IPS-18a (cell line): Measurements from ENCODE around the gene MFF.

Experiments used
- H3K27ac ChIP-seq: one replicate; pipeline ENCODE4 v1.5.1; 2013; ENCODE audit warnings: low read length
- H3K27me3 ChIP-seq: one replicate; pipeline ENCODE4 v1.6.1; 2013; ENCODE audit warnings: mild to moderate bottlenecking, low read length; ENCODE audit not compliant: control insufficient read depth, insufficient read depth
- H3K36me3 ChIP-seq: one replicate; pipeline ENCODE4 v1.6.1; 2013; ENCODE audit warnings: low read depth, low read length; ENCODE audit not compliant: control insufficient read depth
- H3K4me1 ChIP-seq: one replicate; pipeline ENCODE4 v1.6.1; 2013; ENCODE audit warnings: low read depth, low read length; ENCODE audit not compliant: control insufficient read depth
- H3K4me3 ChIP-seq: one replicate; pipeline ENCODE4 v1.5.1; 2013; ENCODE audit warnings: low read length
- H3K9ac ChIP-seq: one replicate; pipeline ENCODE4 v1.6.1; 2013; ENCODE audit warnings: mild to moderate bottlenecking, low read length, moderate library complexity
- H3K9me3 ChIP-seq: one replicate; pipeline ENCODE4 v1.6.1; 2013; ENCODE audit warnings: low read depth, low read length; ENCODE audit not compliant: control insufficient read depth

The MFF gene

DNA sequence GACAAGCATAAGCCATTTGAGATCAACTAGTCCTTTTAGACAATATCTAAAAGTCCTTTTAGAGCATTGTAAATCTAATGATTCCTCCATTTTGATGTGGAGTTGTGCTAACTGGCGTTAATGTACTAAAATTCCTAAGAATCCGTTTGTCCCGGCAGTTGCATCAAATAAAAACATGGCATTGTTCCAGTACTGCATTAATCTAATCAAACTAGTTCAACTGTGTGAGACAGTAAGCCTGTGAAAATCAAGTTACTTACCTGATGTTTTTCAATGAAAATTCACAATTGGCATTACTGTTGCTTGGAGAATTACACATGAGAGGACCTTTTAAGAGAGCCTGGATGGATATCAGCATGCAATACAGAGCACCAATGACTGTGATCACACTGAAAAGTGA, 40.8 kb downstream of the MFF start:
- no peak overlapping the region for H3K4me3 ChIP-seq
- no peak overlapping the region for H3K27ac ChIP-seq
- H3K9ac ChIP-seq, result no peak overlapping the region
- peaks cover under 1% of the 10 kb centered on the region for H3K36me3 ChIP-seq
- no peaks in the 10 kb centered on the region for H3K27me3 ChIP-seq
- no peaks in the 10 kb centered on the region for H3K9me3 ChIP-seq
- H3K4me1 ChIP-seq, result no peaks in the 10 kb centered on the region

GRCh38 chr2:227366769-227367426, 41.8 kb downstream of the MFF start:
- Histone ChIP-seq H3K9me3 (no peaks in the 10 kb centered on the region), H3K27me3 (no peaks in the 10 kb centered on the region), H3K4me1 (no peaks in the 10 kb centered on the region), H3K4me3 (no peak overlapping the region), H3K9ac (no peak overlapping the region), H3K27ac (no peak overlapping the region), H3K36me3 (no peaks in the 10 kb centered on the region)

DNA sequence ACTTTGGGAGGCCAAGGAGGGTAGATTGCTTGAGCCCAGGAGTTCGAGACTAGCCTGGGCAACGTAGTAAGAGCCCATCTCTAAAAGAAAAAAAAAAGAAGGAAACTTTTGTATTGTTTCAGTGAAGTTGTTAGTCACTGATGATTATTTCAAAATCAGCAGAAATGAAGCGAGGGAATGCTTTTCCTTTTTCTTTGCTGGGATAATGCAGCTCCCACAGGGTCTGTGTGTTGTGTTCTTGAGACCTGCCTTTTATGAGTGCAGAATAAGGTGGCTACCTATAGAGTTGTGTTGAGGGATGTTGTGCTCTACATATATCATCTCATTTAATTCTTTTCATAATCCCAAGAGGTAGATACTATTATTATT, 42.4 kb downstream of the MFF start:
- no peaks in the 10 kb centered on the region for H3K9me3 ChIP-seq
- H3K4me3 ChIP-seq, result no peak overlapping the region
- H3K27ac ChIP-seq, result no peak overlapping the region
- H3K9ac ChIP-seq, result no peak overlapping the region
- H3K4me1 ChIP-seq, result no peaks in the 10 kb centered on the region
- H3K36me3 ChIP-seq, result no peaks in the 10 kb centered on the region
- no peaks in the 10 kb centered on the region for H3K27me3 ChIP-seq

- Histone ChIP-seq H3K27ac (no peak overlapping the region), H3K27me3 (no peaks in the 10 kb centered on the region), H3K4me1 (no peaks in the 10 kb centered on the region), H3K4me3 (no peak overlapping the region), H3K9me3 (no peaks in the 10 kb centered on the region), H3K36me3 (no peaks in the 10 kb centered on the region), H3K9ac (no peak overlapping the region)
Observed at GRCh38 chr2:227368574-227368973, 43.5 kb downstream of the MFF start.

GRCh38 chr2:227370092-227370491, 45.0 kb downstream of the MFF start:
- Histone ChIP-seq H3K27me3 (no peaks in the 10 kb centered on the region), H3K9ac (no peak overlapping the region), H3K27ac (no peak overlapping the region), H3K4me1 (no peaks in the 10 kb centered on the region), H3K4me3 (no peak overlapping the region), H3K36me3 (no peaks in the 10 kb centered on the region), H3K9me3 (no peaks in the 10 kb centered on the region)

DNA sequence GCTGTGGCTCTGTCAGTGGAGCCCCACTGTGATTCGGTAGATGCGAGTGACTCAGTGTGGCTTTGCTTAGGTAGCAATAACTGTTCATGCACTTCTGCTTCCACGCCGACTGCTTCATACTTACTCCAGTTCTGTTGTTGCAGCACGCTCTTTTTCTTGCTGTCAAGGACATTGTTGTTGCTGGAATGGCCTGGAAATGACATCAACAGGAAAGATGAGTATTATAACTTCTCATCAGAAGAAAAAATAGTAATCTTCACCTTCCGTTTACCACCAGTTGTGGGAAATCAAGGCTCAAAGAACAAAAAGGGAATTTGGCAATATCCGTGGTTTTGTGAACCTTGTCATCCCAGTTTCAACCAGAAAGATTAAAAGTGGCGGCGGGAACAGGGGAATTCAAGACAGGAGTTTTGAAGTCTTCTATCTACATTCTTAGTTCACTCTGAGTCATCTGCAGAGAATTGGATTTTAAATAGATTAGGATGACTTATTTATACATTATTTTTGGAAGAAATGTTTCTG, 45.8 kb downstream of the MFF start:
- Histone ChIP-seq H3K36me3 (no peaks in the 10 kb centered on the region), H3K27me3 (no peaks in the 10 kb centered on the region)

GRCh38 chr2:227373389-227373788, 48.3 kb downstream of the MFF start:
- Histone ChIP-seq H3K27me3 (no peaks in the 10 kb centered on the region), H3K36me3 (no peaks in the 10 kb centered on the region), H3K9ac (no peak overlapping the region), H3K27ac (no peak overlapping the region), H3K4me1 (no peaks in the 10 kb centered on the region), H3K9me3 (no peaks in the 10 kb centered on the region), H3K4me3 (no peak overlapping the region)

More for the DNA sequence above, 45.8 kb downstream of the MFF start:
- Histone ChIP-seq H3K27ac (no peak overlapping the region), H3K9me3 (no peaks in the 10 kb centered on the region), H3K4me1 (no peaks in the 10 kb centered on the region), H3K9ac (no peak overlapping the region), H3K4me3 (no peak overlapping the region)

- H3K4me3 ChIP-seq, result no peak overlapping the region
- H3K36me3 ChIP-seq, result no peaks in the 10 kb centered on the region
- H3K27ac ChIP-seq, result no peak overlapping the region
- H3K27me3 ChIP-seq, result no peaks in the 10 kb centered on the region
- no peaks in the 10 kb centered on the region for H3K9me3 ChIP-seq
- no peaks in the 10 kb centered on the region for H3K4me1 ChIP-seq
- H3K9ac ChIP-seq, result no peak overlapping the region
Observed at GRCh38 chr2:227374158-227374557, 49.1 kb downstream of the MFF start.

DNA sequence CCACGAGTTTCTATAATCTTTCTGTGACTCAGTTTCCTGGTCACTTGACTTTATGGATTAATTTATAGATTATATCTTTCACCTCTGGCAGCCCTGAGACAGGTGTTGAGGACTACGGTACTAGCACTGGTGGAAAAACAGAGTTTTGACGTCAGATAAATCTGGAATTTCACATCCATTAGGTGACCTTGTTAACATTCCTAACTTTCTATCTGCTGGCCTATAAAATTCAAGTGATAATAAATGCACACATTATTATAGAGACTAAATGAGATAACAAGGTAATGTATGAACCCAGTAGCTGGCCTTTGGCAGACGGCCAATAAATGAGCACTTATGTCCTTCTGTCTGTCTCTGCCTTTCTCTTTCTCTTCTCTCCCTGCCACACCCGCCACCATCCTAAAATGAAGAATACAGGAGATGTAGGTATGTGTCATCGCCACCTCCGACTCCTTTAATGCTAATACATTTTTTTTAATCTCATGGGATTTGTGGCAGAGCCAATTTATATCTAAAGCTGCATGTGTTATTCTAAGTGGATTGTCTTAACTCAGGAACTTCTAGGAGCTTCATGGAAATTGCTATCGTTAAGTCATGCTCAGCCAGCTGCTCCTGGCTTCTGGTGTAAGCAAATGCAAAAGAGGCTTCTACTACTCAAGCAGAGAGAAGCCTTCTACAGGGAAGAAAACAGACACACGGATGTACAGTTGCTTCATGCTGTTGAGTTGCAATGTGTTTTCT, 51.8 kb downstream of the MFF start:
- H3K9me3 ChIP-seq, result no peaks in the 10 kb centered on the region
- H3K27me3 ChIP-seq, result no peaks in the 10 kb centered on the region
- H3K36me3 ChIP-seq, result no peaks in the 10 kb centered on the region
- H3K27ac ChIP-seq, result no peak overlapping the region
- no peak overlapping the region for H3K4me3 ChIP-seq
- no peaks in the 10 kb centered on the region for H3K4me1 ChIP-seq
- no peak overlapping the region for H3K9ac ChIP-seq

- Histone ChIP-seq H3K27me3 (no peaks in the 10 kb centered on the region), H3K27ac (no peak overlapping the region), H3K4me3 (no peak overlapping the region), H3K36me3 (no peaks in the 10 kb centered on the region), H3K9me3 (no peaks in the 10 kb centered on the region), H3K9ac (no peak overlapping the region), H3K4me1 (no peaks in the 10 kb centered on the region)
Observed at GRCh38 chr2:227377467-227378351, 52.7 kb downstream of the MFF start.

DNA sequence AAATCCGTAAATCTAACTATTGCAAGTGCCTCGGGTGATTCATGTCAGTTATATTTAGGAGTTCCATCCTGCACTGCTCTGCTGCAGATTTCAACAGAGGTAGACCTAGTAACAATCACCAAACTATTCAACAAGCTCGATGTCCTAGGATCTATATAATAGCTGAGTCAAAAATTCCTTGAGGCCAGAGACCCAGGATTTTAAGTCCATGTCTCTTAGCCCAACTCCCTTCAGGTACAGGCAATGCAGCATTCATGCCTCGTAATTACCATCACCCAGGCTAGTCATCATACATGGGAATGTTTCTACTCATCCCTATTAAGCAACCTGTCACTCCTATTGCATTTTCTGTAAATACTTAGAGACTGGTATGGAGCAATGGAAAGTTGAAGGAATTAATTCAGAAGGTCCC, 53.3 kb downstream of the MFF start:
- no peaks in the 10 kb centered on the region for H3K9me3 ChIP-seq
- H3K27me3 ChIP-seq, result no peaks in the 10 kb centered on the region
- no peak overlapping the region for H3K27ac ChIP-seq
- H3K4me1 ChIP-seq, result no peaks in the 10 kb centered on the region
- H3K36me3 ChIP-seq, result no peaks in the 10 kb centered on the region
- H3K9ac ChIP-seq, result no peak overlapping the region
- no peak overlapping the region for H3K4me3 ChIP-seq
